Skeletal muscle satellite cell (primary cell): ENCODE data around the gene MTCL1.

Experiments used
- H3K27me3 ChIP-seq: 2 replicates; pipeline ENCODE4 v1.7.0; 2013; ENCODE audit warnings: low read length; ENCODE audit not compliant: control insufficient read depth, insufficient read depth
- H3K36me3 ChIP-seq: 2 replicates; pipeline ENCODE4 v1.7.0; 2013; ENCODE audit warnings: mild to moderate bottlenecking, control low read depth, low read length; ENCODE audit not compliant: insufficient read depth
- H3K4me1 ChIP-seq: 2 replicates; pipeline ENCODE4 v1.7.0; 2013; ENCODE audit warnings: low read length; ENCODE audit not compliant: control insufficient read depth, insufficient read depth
- H3K4me2 ChIP-seq: 2 replicates; pipeline ENCODE4 v1.7.0; 2013; ENCODE audit warnings: mild to moderate bottlenecking, low read length
- H3K4me3 ChIP-seq: 2 replicates; pipeline ENCODE4 v1.7.0; 2013; ENCODE audit warnings: low read length
- H3K9ac ChIP-seq: 2 replicates; pipeline ENCODE4 v1.7.0; 2013; ENCODE audit warnings: mild to moderate bottlenecking, low read depth, low read length, moderate library complexity
- H3K9me3 ChIP-seq: replicated peaks from 2 replicates; pipeline ENCODE4 v1.7.0; 2013; ENCODE audit warnings: mild to moderate bottlenecking, control low read depth, low read length

The MTCL1 gene

GRCh38 chr18:8668381-8668780 lies 37.0 kb upstream of the MTCL1 start:
- Histone ChIP-seq H3K4me2 (no peak overlapping the region), H3K9me3 (no peaks in the 10 kb centered on the region), H3K36me3 (no peaks in the 10 kb centered on the region), H3K9ac (no peak overlapping the region), H3K4me1 (peaks cover 4% of the 10 kb centered on the region), H3K4me3 (no peak overlapping the region), H3K27me3 (no peaks in the 10 kb centered on the region)

GRCh38 chr18:8669571-8669970 lies 35.8 kb upstream of the MTCL1 start:
- Histone ChIP-seq H3K27me3 (no peaks in the 10 kb centered on the region), H3K4me3 (no peak overlapping the region), H3K4me1 (peaks cover 4% of the 10 kb centered on the region), H3K9me3 (no peaks in the 10 kb centered on the region), H3K9ac (no peak overlapping the region), H3K4me2 (no peak overlapping the region), H3K36me3 (no peaks in the 10 kb centered on the region)

DNA sequence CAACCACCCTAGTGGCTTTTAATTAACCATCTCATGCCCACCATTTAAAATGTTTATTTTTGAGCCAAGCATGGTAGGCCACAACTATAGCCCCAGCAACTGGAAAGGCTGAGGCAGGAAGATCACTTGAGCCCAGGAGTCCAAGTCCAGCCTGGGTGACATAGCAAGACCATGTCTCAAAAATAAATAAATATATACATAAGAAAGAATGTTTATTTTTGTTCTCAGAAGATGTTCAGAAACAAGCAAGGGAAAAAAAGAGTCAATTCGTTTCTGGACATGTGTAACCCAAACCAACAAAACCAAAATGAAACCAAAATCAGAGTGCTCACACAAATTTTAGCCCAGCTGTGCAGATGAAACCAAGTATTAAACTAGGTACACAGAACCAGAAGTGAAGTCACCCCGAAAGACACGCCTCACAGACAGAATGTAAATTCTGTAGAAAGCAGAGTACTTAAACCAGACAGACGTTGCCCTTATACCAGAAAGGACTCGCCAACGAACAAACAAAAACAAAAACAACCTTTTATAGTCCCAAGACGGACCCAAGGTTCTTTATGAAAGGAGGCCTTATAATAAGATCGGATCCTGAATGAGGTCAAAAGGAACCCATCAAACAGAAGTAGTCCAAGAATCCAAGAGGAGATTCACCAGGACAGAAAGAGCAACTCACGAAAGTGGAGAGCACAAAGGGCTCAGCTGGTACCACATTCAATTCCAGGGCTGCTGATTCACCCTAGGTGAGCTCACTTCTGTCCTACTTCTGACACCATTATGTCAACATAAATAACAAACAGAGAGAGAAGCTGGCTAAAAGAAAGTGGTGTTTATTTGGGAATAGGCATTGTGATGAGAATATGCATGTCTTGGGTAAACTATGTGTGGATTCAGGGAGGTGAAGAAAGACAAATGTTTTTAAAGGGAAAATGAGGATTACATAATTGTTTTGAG lies 31.8 kb upstream of the MTCL1 start:
- Histone ChIP-seq H3K36me3 (no peaks in the 10 kb centered on the region), H3K4me3 (no peak overlapping the region), H3K4me2 (no peak overlapping the region), H3K9me3 (no peaks in the 10 kb centered on the region), H3K4me1 (no peaks in the 10 kb centered on the region), H3K9ac (no peak overlapping the region), H3K27me3 (no peaks in the 10 kb centered on the region)

GRCh38 chr18:8675057-8675456 lies 30.3 kb upstream of the MTCL1 start:
- H3K4me1 ChIP-seq: no peaks in the 10 kb centered on the region
- H3K9me3 ChIP-seq: no peaks in the 10 kb centered on the region
- no peaks in the 10 kb centered on the region for H3K27me3 ChIP-seq
- no peak overlapping the region for H3K4me3 ChIP-seq
- H3K36me3 ChIP-seq: no peaks in the 10 kb centered on the region
- no peak overlapping the region for H3K9ac ChIP-seq
- no peak overlapping the region for H3K4me2 ChIP-seq

GRCh38 chr18:8681196-8681595 lies 24.2 kb upstream of the MTCL1 start:
- no peaks in the 10 kb centered on the region for H3K27me3 ChIP-seq
- no peak overlapping the region for H3K9ac ChIP-seq
- no peaks in the 10 kb centered on the region for H3K36me3 ChIP-seq
- H3K4me1 ChIP-seq: no peaks in the 10 kb centered on the region
- H3K9me3 ChIP-seq: no peaks in the 10 kb centered on the region
- H3K4me2 ChIP-seq: no peak overlapping the region
- no peak overlapping the region for H3K4me3 ChIP-seq

GRCh38 chr18:8684577-8684976 lies 20.8 kb upstream of the MTCL1 start:
- Histone ChIP-seq H3K4me3 (no peak overlapping the region), H3K36me3 (no peaks in the 10 kb centered on the region), H3K9ac (no peak overlapping the region), H3K9me3 (no peaks in the 10 kb centered on the region), H3K27me3 (no peaks in the 10 kb centered on the region), H3K4me1 (no peaks in the 10 kb centered on the region), H3K4me2 (no peak overlapping the region)

DNA sequence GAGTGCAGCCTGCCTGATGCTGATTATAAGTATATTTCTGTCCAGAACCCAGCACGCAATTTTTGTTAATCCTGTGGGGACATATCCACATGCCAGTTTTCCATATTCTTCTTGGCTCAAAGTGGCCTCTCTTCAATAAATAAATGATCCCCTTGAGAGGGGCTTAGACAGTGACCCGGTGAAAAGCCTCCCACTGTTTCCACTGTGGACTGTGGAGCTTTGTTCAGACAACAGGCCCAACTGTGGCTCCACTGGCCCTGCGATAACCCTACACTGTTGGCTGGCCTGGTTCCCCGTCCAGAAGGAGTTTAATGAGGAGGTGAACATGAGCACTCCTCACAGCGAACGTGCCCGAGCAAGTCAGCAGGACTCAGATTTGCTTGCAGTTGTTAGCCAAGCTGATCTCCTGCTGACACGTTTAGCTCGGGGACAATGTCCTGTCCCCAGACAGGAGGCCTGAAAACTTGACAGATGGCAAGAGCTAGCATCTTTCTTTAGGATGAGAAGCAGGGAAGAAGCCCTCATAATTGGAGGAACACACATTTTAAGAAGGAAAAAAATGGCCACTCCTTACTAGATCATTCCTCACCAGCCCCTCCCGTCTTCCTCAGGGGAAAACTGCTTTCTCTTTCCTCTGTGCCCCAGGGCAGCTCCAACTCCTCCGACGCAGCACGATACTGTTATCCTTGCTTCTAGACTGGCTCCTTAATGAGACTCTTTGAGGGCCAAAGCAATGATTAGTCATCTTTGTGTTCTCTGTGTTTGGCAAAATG lies 20.0 kb upstream of the MTCL1 start:
- Histone ChIP-seq H3K9me3 (no peaks in the 10 kb centered on the region), H3K9ac (no peak overlapping the region), H3K4me2 (no peak overlapping the region), H3K27me3 (no peaks in the 10 kb centered on the region), H3K4me3 (no peak overlapping the region), H3K4me1 (no peaks in the 10 kb centered on the region), H3K36me3 (no peaks in the 10 kb centered on the region)

- Histone ChIP-seq H3K9me3 (no peaks in the 10 kb centered on the region), H3K4me3 (no peak overlapping the region), H3K27me3 (no peaks in the 10 kb centered on the region), H3K9ac (no peak overlapping the region), H3K36me3 (no peaks in the 10 kb centered on the region), H3K4me1 (no peaks in the 10 kb centered on the region), H3K4me2 (no peak overlapping the region)
These were observed 19.5 kb upstream of the MTCL1 start for GRCh38 chr18:8685914-8686216.

- no peak overlapping the region for H3K9ac ChIP-seq
- no peaks in the 10 kb centered on the region for H3K36me3 ChIP-seq
- no peaks in the 10 kb centered on the region for H3K9me3 ChIP-seq
- H3K4me2 ChIP-seq: no peak overlapping the region
- no peak overlapping the region for H3K4me3 ChIP-seq
- no peaks in the 10 kb centered on the region for H3K27me3 ChIP-seq
- no peaks in the 10 kb centered on the region for H3K4me1 ChIP-seq
These were observed 18.7 kb upstream of the MTCL1 start for GRCh38 chr18:8686611-8687010.

- H3K36me3 ChIP-seq: no peaks in the 10 kb centered on the region
These were observed 17.0 kb upstream of the MTCL1 start for GRCh38 chr18:8688216-8688800.

GRCh38 chr18:8688816-8689215 lies 16.5 kb upstream of the MTCL1 start:
- no peak overlapping the region for H3K4me3 ChIP-seq
- H3K4me1 ChIP-seq: no peaks in the 10 kb centered on the region
- no peaks in the 10 kb centered on the region for H3K36me3 ChIP-seq
- no peaks in the 10 kb centered on the region for H3K27me3 ChIP-seq
- H3K9me3 ChIP-seq: no peaks in the 10 kb centered on the region
- no peak overlapping the region for H3K4me2 ChIP-seq
- no peak overlapping the region for H3K9ac ChIP-seq

More at GRCh38 chr18:8688216-8688800, 17.0 kb upstream of the MTCL1 start:
- Histone ChIP-seq H3K27me3 (no peaks in the 10 kb centered on the region), H3K4me2 (no peak overlapping the region), H3K4me1 (no peaks in the 10 kb centered on the region), H3K9ac (no peak overlapping the region), H3K4me3 (no peak overlapping the region), H3K9me3 (no peaks in the 10 kb centered on the region)
